Stimulated activated naive B cell treated with anti-CD40 and anti-IgM and Interleukin-4, amounts not matched to agents 10 μg/mL and 1 μg/mL and 100 μg/mL, for 72 hours (primary cell): Measurements from ENCODE around the gene CCL24.
"Not testable (repeated sequence)": the region's sequence is repeated elsewhere in the genome, so short reads cannot be mapped to it uniquely, and the experiment has no call there.

ENCODE experiments used
- ATAC-seq, 2 donors: fragments of 150-1000 bp; cut with Tn5 transposase; replicated peaks; 2 replicates each; pipeline ENCODE4 v1.10.0; 2021; ENCODE audit warnings: moderate library complexity in 1 of 2
- DNase-seq: peaks from one replicate; pipeline ENCODE4 v3.0.0; 2021
- H3K27ac Mint-ChIP-seq: one replicate; pipeline ENCODE4 v1.8.0; 2022; ENCODE audit warnings: mild to moderate bottlenecking, mixed read lengths
- H3K27me3 Mint-ChIP-seq, 2 donors: one replicate each; pipeline ENCODE4 v1.8.0; 2022; ENCODE audit warnings: mixed read lengths in 2 of 2
- H3K36me3 Mint-ChIP-seq, 2 donors: one replicate each; pipeline ENCODE4 v1.8.0; 2022; ENCODE audit warnings: mixed read lengths in 2 of 2, mild to moderate bottlenecking in 1 of 2
- H3K4me1 Mint-ChIP-seq, 2 donors: one replicate each; pipeline ENCODE4 v1.8.0; 2022; ENCODE audit warnings: mixed read lengths in 2 of 2, mild to moderate bottlenecking in 1 of 2
- H3K4me3 Mint-ChIP-seq, 2 donors: one replicate each; pipeline ENCODE4 v1.8.0; 2022; ENCODE audit warnings: mild to moderate bottlenecking in 2 of 2, mixed read lengths in 2 of 2, moderate library complexity in 1 of 2
- H3K9me3 Mint-ChIP-seq, 2 donors: one replicate each; pipeline ENCODE4 v1.8.0; 2022; ENCODE audit warnings: mixed read lengths in 2 of 2, mild to moderate bottlenecking in 1 of 2

Gene CCL24

GRCh38 chr7:75809396-75809795 lies 4.2 kb downstream of the CCL24 start:
- Mint-ChIP-seq H3K27ac (no peak overlapping the region), H3K9me3 (peaks cover 8 to 15% of the 10 kb centered on the region in 2 donors), H3K27me3 (peaks cover 0 to 12% of the 10 kb centered on the region in 2 donors), H3K36me3 (peaks cover 0 to 3% of the 10 kb centered on the region in 2 donors), H3K4me3 (no peak overlapping the region), H3K4me1 (no peaks in the 10 kb centered on the region)
- ATAC-seq: no peak
- no peak for DNase-seq

GRCh38 chr7:75808106-75808505 lies 5.5 kb downstream of the CCL24 start:
- Mint-ChIP-seq H3K4me1 (peaks cover 0 to 2% of the 10 kb centered on the region in 2 donors), H3K27ac (no peak overlapping the region), H3K9me3 (peaks cover 8 to 15% of the 10 kb centered on the region in 2 donors), H3K4me3 (no peak overlapping the region), H3K36me3 (peaks cover 0 to 3% of the 10 kb centered on the region in 2 donors), H3K27me3 (peaks cover 6 to 20% of the 10 kb centered on the region in 2 donors)
- DNase-seq: no peak
- no peak for ATAC-seq

GRCh38 chr7:75807452-75807851 lies 6.2 kb downstream of the CCL24 start:
- H3K4me1 Mint-ChIP-seq: peaks cover 0 to 2% of the 10 kb centered on the region in 2 donors
- no peak overlapping the region for H3K4me3 Mint-ChIP-seq
- ATAC-seq: no peak
- DNase-seq: no peak
- H3K27ac Mint-ChIP-seq: no peak overlapping the region
- H3K36me3 Mint-ChIP-seq: peaks cover 0 to 3% of the 10 kb centered on the region in 2 donors
- H3K9me3 Mint-ChIP-seq: peaks cover 8 to 15% of the 10 kb centered on the region in 2 donors
- H3K27me3 Mint-ChIP-seq: peaks cover 6 to 21% of the 10 kb centered on the region in 2 donors

- Mint-ChIP-seq H3K4me1 (peaks cover 0 to 2% of the 10 kb centered on the region in 2 donors), H3K27ac (no peak overlapping the region), H3K36me3 (peaks cover 0 to 3% of the 10 kb centered on the region in 2 donors), H3K4me3 (no peak overlapping the region), H3K9me3 (peaks cover 8 to 15% of the 10 kb centered on the region in 2 donors), H3K27me3 (peaks cover 6 to 21% of the 10 kb centered on the region in 2 donors)
- no peak for DNase-seq
- no peak for ATAC-seq
Measured at GRCh38 chr7:75806560-75807307, 6.9 kb downstream of the CCL24 start.

GRCh38 chr7:75804705-75805104 lies 8.9 kb downstream of the CCL24 start:
- ATAC-seq (no peak), DNase-seq (no peak)
- H3K27ac Mint-ChIP-seq: no peak overlapping the region
- H3K4me3 Mint-ChIP-seq: no peak overlapping the region
- H3K9me3 Mint-ChIP-seq: peaks cover 8 to 15% of the 10 kb centered on the region in 2 donors
- H3K36me3 Mint-ChIP-seq: peaks cover 0 to 3% of the 10 kb centered on the region in 2 donors
- H3K4me1 Mint-ChIP-seq: peaks cover 0 to 2% of the 10 kb centered on the region in 2 donors
- H3K27me3 Mint-ChIP-seq: peaks cover 6 to 21% of the 10 kb centered on the region in 2 donors

- ATAC-seq: no peak
- Mint-ChIP-seq H3K36me3 (peaks cover 0 to 3% of the 10 kb centered on the region in 2 donors), H3K27me3 (peaks cover 9 to 21% of the 10 kb centered on the region in 2 donors), H3K4me1 (peaks cover under 1 to 2% of the 10 kb centered on the region in 2 donors), H3K27ac (no peak overlapping the region), H3K4me3 (no peak overlapping the region), H3K9me3 (peaks cover 8 to 15% of the 10 kb centered on the region in 2 donors)
- no peak for DNase-seq
Measured at GRCh38 chr7:75804004-75804403, 9.6 kb downstream of the CCL24 start.

- H3K27ac Mint-ChIP-seq: no peak overlapping the region
- peaks cover 5 to 12% of the 10 kb centered on the region in 2 donors for H3K4me1 Mint-ChIP-seq
- H3K27me3 Mint-ChIP-seq: peaks cover 9 to 29% of the 10 kb centered on the region in 2 donors
- H3K36me3 Mint-ChIP-seq: peaks cover 0 to 3% of the 10 kb centered on the region in 2 donors
- DNase-seq (no peak), ATAC-seq (no peak)
- H3K9me3 Mint-ChIP-seq: peaks cover 8 to 11% of the 10 kb centered on the region in 2 donors
- no peak overlapping the region for H3K4me3 Mint-ChIP-seq
Measured at GRCh38 chr7:75802552-75802821, 11.1 kb downstream of the CCL24 start.

- H3K27me3 Mint-ChIP-seq: peaks cover 25 to 31% of the 10 kb centered on the region in 2 donors
- no peak overlapping the region for H3K27ac Mint-ChIP-seq
- no peaks in the 10 kb centered on the region for H3K9me3 Mint-ChIP-seq
- DNase-seq: no peak
- peaks cover 5 to 12% of the 10 kb centered on the region in 2 donors for H3K4me1 Mint-ChIP-seq
- ATAC-seq: peak; percentile 38 to 41
- no peak overlapping the region for H3K4me3 Mint-ChIP-seq
- no peaks in the 10 kb centered on the region for H3K36me3 Mint-ChIP-seq
Measured at GRCh38 chr7:75798770-75799169, 14.8 kb downstream of the CCL24 start.

- H3K27ac Mint-ChIP-seq: no peak overlapping the region
- H3K4me3 Mint-ChIP-seq: no peak overlapping the region
- H3K27me3 Mint-ChIP-seq: peaks cover 24 to 26% of the 10 kb centered on the region in 2 donors
- no peak for DNase-seq
- H3K9me3 Mint-ChIP-seq: no peaks in the 10 kb centered on the region
- H3K36me3 Mint-ChIP-seq: no peaks in the 10 kb centered on the region
- peaks cover 4 to 12% of the 10 kb centered on the region in 2 donors for H3K4me1 Mint-ChIP-seq
- no peak for ATAC-seq
Measured at GRCh38 chr7:75796420-75796819, 17.2 kb downstream of the CCL24 start.

GRCh38 chr7:75795831-75796285 lies 17.7 kb downstream of the CCL24 start:
- ATAC-seq (no peak), DNase-seq (no peak)
- H3K36me3 Mint-ChIP-seq: no peaks in the 10 kb centered on the region
- peaks cover 26 to 29% of the 10 kb centered on the region in 2 donors for H3K27me3 Mint-ChIP-seq
- H3K27ac Mint-ChIP-seq: no peak overlapping the region
- no peaks in the 10 kb centered on the region for H3K9me3 Mint-ChIP-seq
- no peak overlapping the region for H3K4me3 Mint-ChIP-seq
- peaks cover 4 to 12% of the 10 kb centered on the region in 2 donors for H3K4me1 Mint-ChIP-seq

GRCh38 chr7:75793676-75794075 lies 19.9 kb downstream of the CCL24 start:
- Mint-ChIP-seq H3K4me1 (peaks cover 4 to 8% of the 10 kb centered on the region in 2 donors), H3K36me3 (no peaks in the 10 kb centered on the region), H3K27ac (no peak overlapping the region), H3K27me3 (peaks cover 23 to 27% of the 10 kb centered on the region in 2 donors), H3K9me3 (no peaks in the 10 kb centered on the region), H3K4me3 (no peak overlapping the region)
- no peak for DNase-seq
- no peak for ATAC-seq

- peaks cover 21 to 23% of the 10 kb centered on the region in 2 donors for H3K27me3 Mint-ChIP-seq
- not testable (repeated sequence) for H3K4me1 Mint-ChIP-seq, H3K27ac Mint-ChIP-seq, DNase-seq, H3K36me3 Mint-ChIP-seq, ATAC-seq, H3K9me3 Mint-ChIP-seq, H3K4me3 Mint-ChIP-seq
Measured at GRCh38 chr7:75792567-75792966, 21.0 kb downstream of the CCL24 start.

GRCh38 chr7:75789361-75789924 lies 24.2 kb downstream of the CCL24 start:
- Mint-ChIP-seq H3K4me3 (no peak overlapping the region), H3K27ac (no peak overlapping the region), H3K27me3 (peaks cover 11 to 14% of the 10 kb centered on the region in 2 donors), H3K9me3 (no peaks in the 10 kb centered on the region), H3K36me3 (no peaks in the 10 kb centered on the region), H3K4me1 (no peaks in the 10 kb centered on the region)
- ATAC-seq: no peak
- no peak for DNase-seq

- not testable (repeated sequence) for H3K4me3 Mint-ChIP-seq, H3K27ac Mint-ChIP-seq
Measured at GRCh38 chr7:75788154-75788847, 25.3 kb downstream of the CCL24 start.

More at GRCh38 chr7:75788154-75788847, 25.3 kb downstream of the CCL24 start:
- not testable (repeated sequence) for H3K4me1 Mint-ChIP-seq, H3K27me3 Mint-ChIP-seq, H3K9me3 Mint-ChIP-seq, H3K36me3 Mint-ChIP-seq, DNase-seq, ATAC-seq
